Tibial artery (tissue), 4 donors: ENCODE results near the gene ADAMTS16.

Experiments used
- DNase-seq, 2 donors: peaks; one replicate each; pipeline ENCODE4 v3.0.0-alpha.2; 2019
- H3K27ac ChIP-seq, 2 donors: fragments of 200-600 bp; sonication (generic) in 1 of 2; 1 replicate in 1 of 2; 2 replicates in 1 of 2; pipeline ENCODE4 v1.5.1; 2018 to 2019; ENCODE audit warnings: mild to moderate bottlenecking in 1 of 2
- H3K27me3 ChIP-seq, 2 donors: fragments of 200-600 bp; sonication (generic) in 1 of 2; one replicate each; pipeline versions ENCODE4 v1.5.1 to v1.6.0; 2016 to 2019
- H3K36me3 ChIP-seq, 3 donors: fragments of 200-600 bp; sonication (generic) in 2 of 3; one replicate each; pipeline ENCODE4 v1.5.1; 2016 to 2019; ENCODE audit warnings: mild to moderate bottlenecking in 2 of 3
- H3K4me1 ChIP-seq, 4 donors: fragments of 200-600 bp; sonication (generic) in 2 of 4; 1 replicate in 3 of 4; 2 replicates in 1 of 4; pipeline ENCODE4 v1.5.1; 2016 to 2019
- H3K4me3 ChIP-seq, 2 donors: fragments of 200-600 bp; sonication (generic) in 1 of 2; 1 replicate in 1 of 2; 2 replicates in 1 of 2; pipeline ENCODE4 v1.5.1; 2018 to 2019; ENCODE audit warnings: mild to moderate bottlenecking in 2 of 2
- H3K9me3 ChIP-seq, 3 donors: fragments of 200-600 bp; sonication (generic) in 1 of 3; one replicate each; pipeline ENCODE4 v1.5.1; 2016 to 2019
- CTCF ChIP-seq, 2 experiments: fragments of 200-600 bp in 1 of 2; fragments of 450-650 bp in 1 of 2; IDR thresholded peaks; one replicate each; pipeline ENCODE4 v1.5.1; 2017 to 2019; ENCODE audit warnings: antibody characterized with exemption in 2 of 2, mild to moderate bottlenecking in 1 of 2, moderate library complexity in 1 of 2
- intact Hi-C: fragments of 100-400 bp; cut with DNase I; formaldehyde crosslinking; loops from one replicate; pipeline ENCODE4 v1.15.0; 2023; ENCODE audit warnings: low total_unique reads

The ADAMTS16 gene

GRCh38 chr5:5270958-5271785, 131.0 kb downstream of the ADAMTS16 start:
- peak overlapping the region; percentile 5 to 16 for H3K4me3 ChIP-seq
- H3K36me3 ChIP-seq: no peaks in the 10 kb centered on the region
- no peaks in the 10 kb centered on the region for H3K27me3 ChIP-seq
- no peak overlapping the region for H3K27ac ChIP-seq
- peak; percentile 49 to 82 for DNase-seq
- no peaks in the 10 kb centered on the region for H3K9me3 ChIP-seq
- TF ChIP-seq CTCF (IDR thresholded peaks at IDR 0.05): no peak
- H3K4me1 ChIP-seq: peaks cover 0 to 8% (median 2%) of the 10 kb centered on the region in 4 donors
- intact Hi-C loops: no loop called here

GRCh38 chr5:5271786-5272321, 131.7 kb downstream of the ADAMTS16 start:
- peak overlapping the region in 1 of 2 donors; percentile 16 for H3K4me3 ChIP-seq
- no peak for DNase-seq
- H3K27me3 ChIP-seq: no peaks in the 10 kb centered on the region

GRCh38 chr5:5273398-5273797, 133.3 kb downstream of the ADAMTS16 start:
- Histone ChIP-seq H3K9me3 (no peaks in the 10 kb centered on the region), H3K36me3 (no peaks in the 10 kb centered on the region), H3K27ac (no peak overlapping the region), H3K4me3 (no peak overlapping the region), H3K27me3 (no peaks in the 10 kb centered on the region), H3K4me1 (peaks cover 0 to 8% (median 2%) of the 10 kb centered on the region in 4 donors)
- intact Hi-C loops: no loop called here
- DNase-seq: no peak
- no peak for TF ChIP-seq CTCF (IDR thresholded peaks at IDR 0.05)

More at GRCh38 chr5:5271786-5272321, 131.7 kb downstream of the ADAMTS16 start:
- intact Hi-C loops: no loop called here
- H3K36me3 ChIP-seq: no peaks in the 10 kb centered on the region
- TF ChIP-seq CTCF (IDR thresholded peaks at IDR 0.05): no peak
- H3K27ac ChIP-seq: no peak overlapping the region
- peaks cover 0 to 8% (median 2%) of the 10 kb centered on the region in 4 donors for H3K4me1 ChIP-seq
- H3K9me3 ChIP-seq: no peaks in the 10 kb centered on the region

GRCh38 chr5:5273976-5274375, 133.8 kb downstream of the ADAMTS16 start:
- no peaks in the 10 kb centered on the region for H3K36me3 ChIP-seq
- TF ChIP-seq CTCF (IDR thresholded peaks at IDR 0.05): no peak
- H3K27ac ChIP-seq: no peak overlapping the region
- H3K9me3 ChIP-seq: no peaks in the 10 kb centered on the region
- H3K27me3 ChIP-seq: no peaks in the 10 kb centered on the region
- peaks cover 0 to 8% (median 2%) of the 10 kb centered on the region in 4 donors for H3K4me1 ChIP-seq
- no peak overlapping the region for H3K4me3 ChIP-seq
- no peak for DNase-seq
- intact Hi-C loops: no loop called here

GRCh38 chr5:5275211-5275610, 135.1 kb downstream of the ADAMTS16 start:
- no peak for TF ChIP-seq CTCF (IDR thresholded peaks at IDR 0.05)
- H3K9me3 ChIP-seq: no peaks in the 10 kb centered on the region
- no peak overlapping the region for H3K27ac ChIP-seq
- no peaks in the 10 kb centered on the region for H3K36me3 ChIP-seq
- DNase-seq: no peak
- no peak overlapping the region for H3K4me3 ChIP-seq
- intact Hi-C loops: no loop called here
- H3K27me3 ChIP-seq: no peaks in the 10 kb centered on the region
- peaks cover 0 to 8% (median 2%) of the 10 kb centered on the region in 4 donors for H3K4me1 ChIP-seq
